Stimulated activated CD8-positive, alpha-beta memory T cell treated with anti-CD3 and anti-CD28 coated beads, Interleukin-7, amount 100 ng/mL, for 24 hours (primary cell): ENCODE data around the gene SPDYE1.
"Not testable (repeated sequence)": the region's sequence is repeated elsewhere in the genome, so short reads cannot be mapped to it uniquely, and the experiment has no call there.

Experiments used
- DNase-seq: peaks from one replicate; pipeline ENCODE4 v3.0.0-alpha.2; 2020; ENCODE audit warnings: low read depth

SPDYE1 gene

DNA sequence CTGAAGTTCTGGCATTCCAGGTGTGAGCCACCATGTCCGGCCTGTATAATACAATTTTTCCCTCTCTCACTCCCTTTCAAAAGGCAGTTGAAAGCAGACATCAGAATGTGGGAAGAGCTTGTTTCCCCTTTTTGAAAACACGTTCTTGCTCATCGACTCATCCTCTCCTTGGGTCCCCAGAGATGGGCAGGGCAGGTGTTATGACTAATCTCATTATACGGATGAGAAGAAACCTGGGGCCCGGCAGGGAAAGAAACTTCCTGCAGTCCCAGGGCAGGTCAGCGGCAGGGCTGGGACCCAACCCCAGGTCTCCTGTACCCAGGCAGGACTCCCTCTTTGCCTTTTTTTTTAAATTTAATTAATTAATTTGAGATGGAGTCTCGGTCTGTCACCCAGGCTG, 4.8 kb upstream of the SPDYE1 start:
- not testable (repeated sequence) for DNase-seq

DNA sequence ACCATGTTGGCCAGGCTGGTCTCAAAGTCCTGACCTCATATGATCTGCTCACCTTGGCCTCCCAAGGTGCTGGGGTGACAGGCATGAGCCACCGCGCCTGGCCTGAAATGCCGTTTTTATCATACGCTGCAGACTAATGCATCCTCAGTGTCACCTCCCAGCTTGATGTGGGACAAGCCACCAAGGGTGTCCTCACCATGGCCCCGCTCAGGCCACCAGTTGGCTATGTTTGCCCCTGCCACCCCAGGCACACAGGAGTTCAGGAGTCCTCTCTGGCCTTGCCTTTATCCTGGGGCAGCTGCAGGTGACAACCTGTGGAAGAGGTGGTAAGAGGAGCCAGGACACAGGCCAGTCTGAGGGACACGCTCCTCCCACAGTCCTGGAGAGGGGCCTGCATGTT, 3.0 kb upstream of the SPDYE1 start:
- not testable (repeated sequence) for DNase-seq

DNA sequence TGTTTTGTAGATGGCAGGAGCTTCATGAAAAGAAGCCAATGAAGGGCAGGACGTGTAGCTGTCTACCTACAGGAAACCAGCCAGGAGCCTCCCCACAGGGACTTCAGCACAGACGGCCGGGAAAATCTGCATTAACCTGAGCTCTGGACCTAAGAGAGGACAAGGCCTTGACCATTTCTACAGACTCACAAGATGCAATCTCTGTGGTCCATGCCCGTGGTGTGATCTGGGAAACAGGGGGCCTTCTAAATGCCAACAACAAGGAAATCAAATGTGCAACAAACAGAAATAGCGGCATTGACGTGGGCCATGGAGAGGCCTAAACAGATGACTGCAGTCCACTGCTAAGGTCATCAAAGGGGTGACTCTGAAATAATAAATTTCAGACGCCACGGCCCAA, 14.4 kb downstream of the SPDYE1 start:
- not testable (repeated sequence) for DNase-seq

DNA sequence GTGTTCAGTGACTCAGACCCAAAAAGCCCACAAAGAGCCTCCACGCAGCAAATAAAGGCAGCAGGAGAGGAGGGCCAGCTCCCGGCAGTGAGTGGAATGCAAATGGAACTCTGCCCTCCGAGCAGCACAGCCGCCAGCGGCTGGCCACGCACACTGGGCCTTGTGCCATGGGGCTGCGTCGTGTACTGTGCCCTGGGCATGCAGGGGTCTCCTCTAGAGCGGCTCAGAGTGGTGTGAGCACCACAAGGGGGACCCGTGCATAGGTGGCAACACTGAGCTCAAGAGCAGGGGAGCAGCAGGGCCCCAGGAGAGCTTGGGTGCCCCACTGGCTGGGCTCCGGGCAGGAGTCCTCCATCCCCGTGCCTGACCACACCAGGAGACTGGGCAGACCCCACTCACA, 17.4 kb downstream of the SPDYE1 start:
- not testable (repeated sequence) for DNase-seq

DNA sequence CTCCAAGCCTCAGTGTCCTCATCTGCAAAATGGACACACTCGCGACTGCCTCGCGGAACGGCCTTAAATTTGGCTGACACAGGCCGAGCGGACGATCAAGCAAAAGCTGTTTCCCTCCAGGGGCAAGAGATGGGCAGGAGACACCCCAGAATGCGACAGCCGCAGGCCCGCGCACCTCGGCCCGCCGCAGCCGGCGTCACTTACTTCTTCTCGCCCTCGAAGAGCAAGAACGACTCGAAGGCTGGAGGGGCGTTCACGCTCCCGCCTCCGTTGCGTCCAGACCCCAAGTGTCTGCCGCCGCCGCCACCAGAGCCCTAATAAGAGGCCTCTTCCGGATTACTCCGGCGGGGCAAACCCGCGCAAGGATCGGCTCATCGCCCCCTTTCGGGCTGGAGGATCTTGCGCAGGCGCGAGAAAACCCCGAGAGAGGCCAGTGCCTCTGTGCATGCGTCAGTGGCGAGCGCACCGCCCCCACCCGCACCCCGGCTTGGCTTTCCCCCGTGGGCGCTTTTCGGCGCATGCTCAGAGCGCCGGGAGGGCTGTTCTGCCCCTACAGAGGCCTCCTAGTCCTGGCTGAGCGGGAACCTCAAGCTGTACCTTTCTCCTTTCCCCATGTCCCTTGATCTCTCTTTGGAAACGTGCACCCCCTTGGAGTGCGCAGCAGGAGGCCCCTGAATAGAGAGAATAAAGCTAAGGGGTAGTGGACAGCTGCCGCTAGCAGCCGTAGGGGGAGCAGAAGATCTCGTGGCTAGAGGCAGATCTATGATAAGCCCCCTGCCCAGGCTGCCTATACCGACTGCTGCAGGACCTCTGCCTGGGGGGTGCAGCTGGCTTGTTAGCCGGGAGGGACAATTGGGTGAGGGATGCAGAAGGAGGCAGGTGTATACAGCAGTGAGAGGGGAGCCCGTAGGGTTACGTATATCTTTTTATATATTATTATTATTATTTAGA, 21.4 kb downstream of the SPDYE1 start:
- DNase-seq = peak; percentile 99

DNA sequence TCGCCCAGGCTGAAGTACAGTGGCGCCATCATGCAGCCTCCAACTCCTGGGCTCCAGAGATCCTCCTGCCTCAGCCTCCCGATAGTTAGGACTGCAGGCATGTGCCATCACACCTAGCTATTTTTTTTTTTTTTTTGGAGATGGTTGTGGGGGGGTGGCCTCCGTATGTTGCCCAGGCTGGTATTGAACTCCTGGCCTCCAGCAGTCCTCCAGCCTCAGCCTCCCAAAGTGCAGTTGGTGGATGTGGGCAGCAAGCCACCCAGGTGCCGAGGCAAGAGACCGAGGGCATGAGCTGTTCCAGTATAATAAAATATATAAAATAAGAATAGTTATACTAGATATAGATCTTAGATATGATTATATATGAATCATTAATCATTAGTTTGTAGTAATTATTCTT, 22.1 kb downstream of the SPDYE1 start:
- DNase-seq = not testable (repeated sequence)

DNA sequence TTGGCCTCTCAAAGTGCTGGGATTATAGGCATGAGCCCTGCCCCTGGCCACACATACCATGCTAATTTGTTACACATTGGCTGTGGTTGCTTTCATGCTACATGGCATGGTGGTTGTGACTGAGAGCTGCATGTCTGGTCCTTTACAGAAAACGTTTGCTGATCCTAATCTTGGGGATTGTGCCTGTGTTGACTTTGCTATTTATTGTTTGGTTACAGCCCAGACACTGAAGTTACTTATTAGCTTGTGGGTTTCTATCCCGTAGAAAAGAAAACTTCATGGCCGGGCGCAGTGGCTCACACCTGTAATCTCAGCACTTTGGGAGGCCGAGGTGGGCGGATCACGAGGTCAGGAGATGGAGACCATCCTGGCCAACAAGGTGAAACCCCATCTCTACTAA, 24.4 kb downstream of the SPDYE1 start:
- not testable (repeated sequence) for DNase-seq

DNA sequence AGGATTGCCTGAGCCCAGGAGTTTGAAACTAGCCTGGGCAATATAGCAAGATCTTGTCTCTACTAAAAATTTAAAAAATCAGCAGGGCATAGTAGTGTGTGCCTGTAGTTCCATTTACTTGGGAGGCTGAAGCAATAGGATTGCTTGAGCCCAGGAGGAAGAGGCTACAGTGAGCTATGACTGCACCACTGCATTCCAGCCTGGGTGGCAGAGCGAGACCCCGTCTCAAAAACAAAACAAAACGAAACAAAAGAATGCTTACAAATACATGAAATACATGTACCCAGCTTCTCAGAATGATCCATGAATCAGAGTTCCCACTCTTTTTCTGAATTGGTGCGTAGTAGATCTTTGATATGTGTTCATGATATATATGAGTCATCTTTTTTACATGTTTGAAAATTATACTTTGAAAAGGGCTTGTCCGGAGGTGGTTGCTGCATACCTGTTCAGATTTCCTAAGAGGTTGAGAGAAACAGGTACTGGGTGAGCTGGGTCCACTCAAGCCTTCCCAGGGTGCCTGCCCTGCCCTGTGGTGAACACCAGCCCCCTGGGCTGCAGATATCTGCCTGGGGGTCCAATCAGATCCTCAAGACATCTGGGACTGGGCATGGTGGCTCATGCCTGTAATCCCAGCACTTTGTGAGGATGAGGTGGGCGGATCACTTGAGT, 25.2 kb downstream of the SPDYE1 start:
- DNase-seq = not testable (repeated sequence)

DNA sequence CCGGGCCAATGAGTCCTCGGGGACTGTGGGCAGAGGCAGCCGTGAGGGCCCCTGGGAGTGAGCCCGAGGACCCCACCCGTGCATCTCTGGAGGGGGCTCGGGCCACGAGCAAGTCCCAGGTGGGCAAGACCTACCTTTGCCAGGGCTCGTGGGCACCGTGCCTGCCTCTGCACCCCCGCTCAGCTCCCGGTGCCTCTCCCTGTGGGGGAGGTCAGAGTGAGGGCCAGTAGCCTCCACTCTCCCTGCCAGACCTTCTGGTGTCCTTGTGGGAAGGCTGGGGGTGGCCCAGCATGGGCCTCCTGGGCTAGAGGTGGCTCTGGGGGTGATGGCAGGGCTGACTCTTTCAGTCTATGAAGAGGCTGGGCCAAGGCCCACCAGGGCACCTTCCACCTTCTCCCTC, 31.7 kb downstream of the SPDYE1 start:
- not testable (repeated sequence) for DNase-seq

DNA sequence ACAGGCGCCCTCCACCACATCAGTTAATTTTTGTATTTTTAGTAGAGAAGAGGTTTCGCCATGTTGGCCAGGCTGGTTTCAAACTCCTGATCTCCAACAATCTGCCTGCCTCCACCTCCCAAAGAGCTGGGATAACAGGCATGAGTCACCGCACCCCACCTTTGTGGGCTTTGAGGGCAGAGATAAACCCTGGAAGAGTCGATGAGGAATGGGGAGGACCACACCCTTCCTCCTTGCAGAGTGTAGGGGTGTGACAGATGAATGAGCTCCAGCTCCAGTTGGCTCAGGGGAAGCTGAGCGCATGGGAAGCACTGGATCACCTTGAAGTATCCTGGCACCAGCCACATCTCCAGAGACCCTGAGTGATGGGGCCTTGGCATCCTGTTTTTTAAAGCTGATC, 32.3 kb downstream of the SPDYE1 start:
- DNase-seq = not testable (repeated sequence)

DNA sequence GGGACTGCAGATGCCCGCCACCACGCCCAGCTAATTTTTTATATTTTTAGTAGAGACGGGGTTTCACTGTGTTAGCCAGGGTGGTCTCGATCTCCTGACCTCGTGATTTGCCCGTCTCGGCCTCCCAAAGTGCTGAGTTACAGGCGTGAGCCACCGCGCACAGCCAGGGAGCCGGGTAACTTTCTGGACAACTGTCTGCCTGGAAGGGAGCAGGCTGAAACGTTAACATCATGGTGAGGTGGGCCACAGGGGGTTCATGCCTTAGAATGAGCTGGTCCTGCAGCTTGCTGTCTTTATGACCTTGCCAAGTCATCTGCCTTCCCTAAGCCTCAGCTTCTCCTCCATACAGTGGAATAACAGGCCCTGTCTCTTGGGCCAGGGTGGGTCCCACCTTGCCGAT, 33.6 kb downstream of the SPDYE1 start:
- DNase-seq = not testable (repeated sequence)

DNA sequence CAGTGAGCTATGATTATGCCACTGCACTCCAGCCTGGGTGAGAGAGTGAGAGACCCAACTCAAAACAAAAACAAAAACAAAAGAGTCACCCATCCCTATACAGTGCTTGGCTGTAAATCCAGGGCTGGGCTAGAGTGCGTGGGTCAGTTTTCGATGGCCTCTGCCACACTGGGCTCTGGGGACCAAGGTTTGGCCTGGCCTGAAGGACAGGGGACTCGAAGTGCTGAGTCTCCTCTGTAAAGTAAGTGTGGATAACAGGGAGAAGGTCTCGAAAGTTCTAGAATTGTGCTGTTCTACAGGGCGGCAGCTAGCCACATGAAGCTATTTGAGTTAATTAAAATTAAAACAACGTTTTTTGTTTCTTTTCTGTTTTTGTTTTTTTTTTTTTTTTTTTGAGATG, 34.3 kb downstream of the SPDYE1 start:
- DNase-seq = not testable (repeated sequence)

DNA sequence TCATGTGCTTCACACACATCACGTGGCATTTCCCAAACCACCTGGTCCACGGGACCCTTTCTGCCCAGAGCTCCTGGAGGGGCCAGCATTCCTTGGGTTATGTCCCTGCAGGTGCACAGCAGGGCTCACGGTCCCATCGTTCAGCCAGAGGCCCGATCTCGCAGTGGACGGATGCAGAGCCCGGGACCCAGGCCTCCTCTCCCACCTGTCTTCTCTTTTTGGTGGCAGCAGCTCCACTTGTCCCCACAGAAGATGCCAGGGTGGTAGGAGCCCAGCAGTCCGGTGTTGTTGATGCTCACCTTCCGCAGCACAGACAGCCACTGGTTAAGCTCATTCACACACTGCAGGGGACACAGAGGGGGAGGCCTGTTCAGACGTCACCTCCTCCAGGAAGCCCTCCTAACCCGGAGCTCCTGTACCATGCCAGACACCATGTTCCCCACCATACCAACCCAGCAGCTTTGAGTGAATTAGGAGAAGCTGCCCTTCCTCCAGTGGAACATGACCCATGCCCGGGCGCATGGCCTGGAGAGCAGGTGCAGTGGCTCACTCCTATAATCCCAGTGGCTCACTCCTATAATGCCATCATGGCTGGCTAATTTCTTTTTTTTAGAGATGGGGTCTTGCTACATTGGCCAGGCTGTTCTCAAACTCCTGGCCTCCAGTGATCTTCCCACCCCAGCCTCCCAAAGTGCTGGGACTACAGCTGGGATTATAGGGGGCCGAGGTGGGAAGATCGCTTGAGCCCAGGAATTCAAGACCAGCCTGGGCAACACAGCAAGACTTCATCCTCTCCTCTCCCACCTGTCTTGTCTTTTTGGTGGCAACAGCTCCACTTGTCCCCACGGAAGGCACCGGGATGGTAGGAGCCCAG, 36.5 kb downstream of the SPDYE1 start:
- DNase-seq = not testable (repeated sequence)

DNA sequence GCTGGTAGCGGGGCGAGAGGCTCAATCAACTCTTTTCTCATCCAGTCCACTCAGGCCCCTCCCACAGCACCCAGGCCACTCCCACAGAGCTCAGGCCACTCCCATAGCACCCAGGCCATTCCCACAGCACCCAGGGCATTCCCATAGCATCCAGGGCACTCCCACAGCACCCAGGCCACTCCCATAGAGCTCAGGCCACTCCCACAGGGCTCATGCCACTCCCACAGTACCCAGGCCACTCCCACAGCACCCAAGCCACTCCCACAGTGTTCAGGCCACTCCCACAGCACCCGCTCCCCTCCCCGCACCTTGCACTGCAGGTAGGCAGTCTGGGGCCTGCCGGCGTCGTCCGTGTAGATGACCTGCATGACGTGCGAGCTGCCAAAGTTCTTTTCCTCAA, 38.7 kb downstream of the SPDYE1 start:
- DNase-seq = not testable (repeated sequence)

DNA sequence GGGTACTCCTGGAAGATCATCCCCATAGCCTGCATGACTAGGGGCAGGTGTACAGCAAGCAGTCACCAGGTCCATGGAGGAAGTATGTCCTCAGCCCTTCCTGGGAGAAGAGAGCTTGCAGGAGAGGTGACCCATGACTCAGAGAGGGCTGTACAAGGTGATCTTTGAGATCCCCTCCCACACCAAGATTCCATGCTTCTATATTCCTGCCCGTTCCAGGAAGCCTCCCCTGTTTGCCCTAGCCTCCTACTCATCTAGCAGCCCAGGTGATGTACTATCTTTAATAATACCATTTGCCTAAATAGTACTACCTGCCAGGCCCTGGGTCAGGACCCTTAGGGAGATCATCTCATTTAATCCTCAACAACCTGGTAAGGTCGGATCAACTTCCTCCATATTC, 40.3 kb downstream of the SPDYE1 start:
- not testable (repeated sequence) for DNase-seq

DNA sequence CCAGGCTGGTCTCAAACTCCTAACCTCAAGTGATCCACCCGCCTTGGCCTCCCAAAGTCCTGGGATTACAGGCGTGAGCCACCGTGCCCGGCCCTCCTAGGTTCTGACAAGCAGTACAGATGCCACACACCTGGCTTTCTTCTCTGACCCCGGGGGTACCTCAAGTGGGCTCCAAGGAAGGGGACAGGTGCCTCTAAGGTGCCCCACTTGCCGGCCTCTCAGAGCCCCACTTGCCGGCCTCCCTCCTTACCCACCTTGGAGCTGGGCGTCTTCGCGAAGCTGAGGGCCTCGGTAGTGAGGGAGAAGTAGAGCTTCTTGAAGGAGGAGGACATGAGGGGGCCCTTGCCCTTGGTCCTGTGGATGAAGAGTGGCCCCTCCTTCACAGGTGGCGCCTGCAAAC, 40.9 kb downstream of the SPDYE1 start:
- not testable (repeated sequence) for DNase-seq

DNA sequence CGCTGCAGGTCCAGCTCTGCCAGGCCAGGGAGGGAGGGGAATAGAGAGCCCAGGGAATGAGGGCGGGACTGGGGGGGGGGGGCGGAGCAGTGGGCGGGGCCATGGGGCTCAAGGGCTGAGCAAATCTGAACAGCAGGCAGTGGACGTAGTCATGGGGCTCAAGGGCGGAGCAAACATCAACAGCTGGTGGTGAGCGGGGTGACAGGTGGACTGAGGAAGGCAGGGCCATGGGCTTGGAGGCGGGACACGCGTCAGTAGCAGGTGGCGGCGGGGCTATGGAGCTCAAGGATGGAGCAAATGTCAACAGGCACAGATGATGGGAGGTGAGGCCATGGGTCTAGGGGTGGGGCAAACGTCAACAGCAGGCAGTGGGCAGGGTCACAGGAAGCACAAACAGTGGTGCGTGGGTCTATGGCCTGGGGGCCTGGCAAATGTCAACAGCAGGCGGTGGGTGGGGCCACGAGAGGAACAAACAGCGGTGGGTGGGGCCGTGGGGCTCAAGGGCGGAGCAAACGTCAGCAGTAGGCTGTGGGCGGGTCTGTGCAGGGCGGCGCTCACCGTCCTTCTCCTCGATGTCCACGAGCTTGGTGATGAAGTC, 41.4 kb downstream of the SPDYE1 start:
- peak; percentile 50 for DNase-seq

DNA sequence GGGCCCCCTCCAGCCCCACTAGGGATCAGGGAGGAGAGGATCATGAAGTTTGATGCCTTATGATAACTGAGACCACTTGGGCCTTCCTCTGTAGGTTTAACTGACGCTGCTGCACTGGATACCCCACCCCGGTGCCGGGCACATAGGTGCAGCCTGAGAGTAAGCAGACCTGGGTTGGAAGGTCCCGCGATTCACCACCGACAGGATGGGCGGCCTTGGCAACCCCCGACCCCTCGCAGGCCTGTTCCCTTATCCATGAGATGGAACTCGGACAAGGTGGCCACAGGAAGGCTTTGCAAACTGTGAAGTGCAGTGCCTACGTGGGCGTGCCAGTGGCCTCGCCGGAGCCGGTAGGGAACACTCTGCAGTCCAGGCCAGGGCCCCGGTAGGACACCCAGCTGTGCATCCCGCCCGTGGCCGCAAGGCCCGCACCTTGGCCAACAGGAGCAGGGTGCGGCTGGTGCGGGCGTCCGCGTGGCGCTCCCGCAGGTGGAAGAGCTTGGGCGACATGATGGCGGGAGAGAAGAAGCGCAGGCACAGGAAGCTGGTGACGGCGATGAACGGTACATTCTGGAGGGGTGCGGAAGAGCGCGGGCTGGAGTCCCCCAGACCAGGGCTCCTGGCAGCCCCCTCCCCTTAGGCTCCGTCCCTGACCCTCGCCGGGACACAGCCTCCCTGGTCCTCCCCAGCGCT, 42.2 kb downstream of the SPDYE1 start:
- DNase-seq = not testable (repeated sequence)

DNA sequence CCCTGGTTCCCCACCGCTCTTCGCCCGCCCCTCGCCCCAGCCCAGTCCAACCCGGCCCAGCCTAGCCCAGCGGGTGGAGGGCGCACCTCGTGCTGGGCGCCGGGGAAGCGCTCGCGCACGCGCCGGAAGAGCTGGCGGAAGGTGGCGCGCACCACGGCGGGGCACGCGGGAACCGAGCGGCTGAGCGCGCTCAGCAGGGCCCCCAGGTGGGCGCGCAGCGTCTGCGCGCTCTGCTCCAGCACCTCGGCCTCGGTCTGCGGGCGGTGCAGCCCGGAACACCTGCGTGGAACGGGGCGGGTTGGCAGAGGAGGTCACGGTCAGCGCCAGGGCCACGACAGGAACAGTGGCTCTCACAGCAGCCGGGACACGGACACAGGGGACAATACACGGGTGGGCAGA, 42.8 kb downstream of the SPDYE1 start:
- DNase-seq = not testable (repeated sequence)

DNA sequence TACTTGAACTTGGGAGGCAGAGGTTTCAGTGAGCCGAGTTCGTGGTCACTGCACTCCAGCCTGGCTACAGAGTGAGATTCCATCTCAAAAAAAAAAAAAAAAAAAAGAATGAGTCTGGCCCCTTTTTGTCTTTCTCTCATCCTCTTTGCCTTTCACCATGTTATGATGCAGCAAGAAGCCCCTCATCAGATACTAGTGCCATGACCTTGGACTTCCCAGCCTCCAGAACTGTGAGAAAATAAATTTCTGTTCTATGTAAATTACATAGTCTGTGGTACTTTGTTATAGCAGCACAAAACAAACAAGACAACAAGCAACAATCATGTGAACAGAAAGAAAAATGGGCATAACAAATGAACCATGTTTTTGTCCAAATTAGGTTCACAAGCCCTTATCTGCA, 44.5 kb downstream of the SPDYE1 start:
- no peak for DNase-seq

DNA sequence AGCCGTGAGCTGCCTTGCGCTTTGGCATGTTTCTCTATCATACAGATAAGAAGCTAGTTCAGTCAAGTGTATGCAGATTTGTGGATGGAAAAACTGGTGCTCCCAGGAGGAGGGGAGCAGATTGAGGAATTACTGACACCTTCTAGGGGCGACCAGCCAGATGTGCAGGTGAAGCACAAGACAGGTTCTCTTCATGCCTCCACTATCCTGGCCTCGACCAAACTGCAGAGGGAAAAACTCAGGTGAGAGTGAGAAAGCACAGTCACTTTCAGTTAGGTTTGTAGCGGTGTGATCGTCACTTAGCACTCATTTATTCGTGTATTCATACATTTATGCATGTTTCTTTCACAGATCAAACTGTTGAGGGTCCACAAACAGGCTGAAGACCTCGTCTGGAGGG, 46.2 kb downstream of the SPDYE1 start:
- no peak for DNase-seq
